ENCODE measurements around the gene GGTLC2.

Gene GGTLC2

DNA sequence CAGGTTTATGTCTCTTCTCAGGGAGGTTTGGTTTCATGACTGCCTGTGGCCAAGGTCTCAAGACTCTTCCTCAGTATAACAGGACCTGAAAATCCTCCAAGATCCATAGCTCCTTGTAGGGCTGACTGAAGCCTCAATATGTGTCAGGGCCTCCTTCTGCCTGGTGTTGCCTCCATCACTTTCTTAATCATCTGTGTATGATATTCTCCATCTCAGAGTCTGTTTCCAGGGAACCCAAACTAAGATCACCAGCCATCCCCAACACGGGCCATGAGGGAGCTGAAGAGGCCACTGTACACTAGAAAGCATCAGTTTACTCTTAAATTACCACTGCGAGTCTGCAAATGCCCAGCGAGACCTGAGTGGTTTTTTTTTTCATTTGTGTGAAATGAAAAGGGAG is 17.7 kb downstream of the GGTLC2 start:
- no peak overlapping the region for H3K9ac ChIP-seq (ENCODE audit: low read length)
- H3K36me3 ChIP-seq (ENCODE audit: control insufficient read depth, insufficient read depth, low read length): no peaks in the 10 kb centered on the region
- H3K9me3 ChIP-seq (ENCODE audit: control insufficient read depth, low read length): no peaks in the 10 kb centered on the region
- no peak overlapping the region for H3K4me3 ChIP-seq (ENCODE audit: low read length)
- no peaks in the 10 kb centered on the region for H3K4me1 ChIP-seq (ENCODE audit: control insufficient read depth, insufficient read depth, low read length)
- H3K27me3 ChIP-seq (ENCODE audit: control insufficient read depth, insufficient read depth, low read length): peaks cover 4% of the 10 kb centered on the region

DNA sequence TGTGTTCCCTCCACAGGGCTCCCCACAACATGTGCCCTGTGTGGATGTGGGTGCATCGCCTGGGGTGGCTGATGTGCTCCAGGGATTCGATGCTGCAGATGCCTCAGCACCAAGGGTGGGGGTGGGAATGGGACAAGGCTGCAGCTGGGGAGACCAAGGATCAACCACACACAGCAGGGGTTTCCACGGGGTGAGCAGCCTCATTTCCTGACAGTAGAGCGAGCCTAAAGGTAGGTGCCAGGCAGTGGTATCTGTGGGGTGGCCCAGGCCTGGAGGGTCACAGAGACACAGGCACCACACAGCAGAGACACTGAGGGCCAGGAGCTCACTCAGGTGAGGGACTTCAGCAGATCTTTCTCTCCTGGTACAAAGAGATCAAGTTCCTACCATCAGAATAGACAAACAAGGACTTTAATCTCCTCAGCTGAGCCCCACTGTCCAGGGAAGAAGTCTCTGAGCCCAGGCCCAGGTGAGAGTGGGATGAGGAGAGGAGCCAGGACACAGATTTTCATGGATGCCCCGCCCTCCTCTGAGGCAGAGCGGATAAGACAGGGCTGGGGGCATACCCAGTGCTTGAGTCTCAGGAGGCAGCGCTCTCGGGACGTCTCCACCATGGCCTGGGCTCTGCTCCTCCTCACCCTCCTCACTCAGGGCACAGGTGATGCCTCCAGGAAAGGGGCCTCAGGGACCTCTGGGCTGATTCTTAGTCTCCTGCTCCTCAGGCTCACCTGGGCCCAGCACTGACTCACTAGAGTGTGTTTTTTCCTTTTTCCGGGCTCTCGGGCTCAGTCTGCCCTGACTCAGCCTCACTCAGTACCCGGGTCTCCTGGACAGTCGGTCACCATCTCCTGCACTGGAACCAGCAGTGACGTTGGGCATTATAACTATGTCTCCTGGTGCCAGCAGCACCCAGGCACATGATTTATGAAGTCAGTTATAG is 19.7 kb downstream of the GGTLC2 start:
- Histone ChIP-seq H3K4me1 (ENCODE audit: control insufficient read depth, insufficient read depth, low read length) (no peaks in the 10 kb centered on the region), H3K4me3 (ENCODE audit: low read length) (no peak overlapping the region), H3K27me3 (ENCODE audit: control insufficient read depth, insufficient read depth, low read length) (peaks cover 4% of the 10 kb centered on the region), H3K9ac (ENCODE audit: low read length) (no peak overlapping the region), H3K9me3 (ENCODE audit: control insufficient read depth, low read length) (no peaks in the 10 kb centered on the region), H3K36me3 (ENCODE audit: control insufficient read depth, insufficient read depth, low read length) (no peaks in the 10 kb centered on the region)

DNA sequence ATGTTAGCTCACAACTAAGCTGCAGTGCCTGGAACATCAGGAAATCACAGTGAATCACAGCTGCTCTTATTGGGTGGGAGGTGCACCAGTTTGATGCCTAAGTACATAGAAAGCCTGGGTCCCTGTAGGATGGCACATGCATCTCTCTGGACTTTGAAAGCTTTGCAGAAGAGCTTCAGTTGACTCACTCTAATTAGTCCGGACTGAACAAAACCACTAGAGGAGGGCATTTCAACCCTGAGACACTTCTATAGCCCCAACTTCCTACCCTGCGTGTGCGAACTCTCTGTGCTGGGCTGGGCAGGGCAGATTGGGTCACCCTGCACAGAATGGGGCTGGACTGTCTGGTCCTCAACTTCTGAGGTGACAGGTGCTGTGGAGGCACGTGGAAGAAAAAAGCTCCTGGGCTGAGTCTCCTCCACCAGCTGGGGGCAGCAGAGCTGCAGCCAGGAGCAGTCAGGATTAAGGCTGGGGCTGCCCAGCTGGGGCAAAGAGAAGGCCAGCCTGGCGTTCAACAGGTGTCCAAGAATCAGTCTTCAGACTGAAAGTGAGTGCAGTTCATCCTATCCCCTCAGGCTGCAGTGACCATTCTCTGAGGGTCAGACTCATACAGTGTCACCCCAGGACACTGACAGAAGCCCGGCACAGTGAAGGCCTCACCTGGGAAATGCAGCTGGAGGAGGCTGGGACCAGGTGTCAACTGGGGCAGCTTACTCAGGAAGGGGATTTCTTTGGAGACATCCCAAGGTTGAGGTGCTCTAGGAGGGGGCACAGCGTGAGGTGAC is 22.1 kb downstream of the GGTLC2 start:
- Histone ChIP-seq H3K36me3 (ENCODE audit: control insufficient read depth, insufficient read depth, low read length) (no peaks in the 10 kb centered on the region), H3K27me3 (ENCODE audit: control insufficient read depth, insufficient read depth, low read length) (peaks cover 4% of the 10 kb centered on the region), H3K9me3 (ENCODE audit: control insufficient read depth, low read length) (no peaks in the 10 kb centered on the region), H3K4me3 (ENCODE audit: low read length) (no peak overlapping the region), H3K9ac (ENCODE audit: low read length) (no peak overlapping the region), H3K4me1 (ENCODE audit: control insufficient read depth, insufficient read depth, low read length) (no peaks in the 10 kb centered on the region)

DNA sequence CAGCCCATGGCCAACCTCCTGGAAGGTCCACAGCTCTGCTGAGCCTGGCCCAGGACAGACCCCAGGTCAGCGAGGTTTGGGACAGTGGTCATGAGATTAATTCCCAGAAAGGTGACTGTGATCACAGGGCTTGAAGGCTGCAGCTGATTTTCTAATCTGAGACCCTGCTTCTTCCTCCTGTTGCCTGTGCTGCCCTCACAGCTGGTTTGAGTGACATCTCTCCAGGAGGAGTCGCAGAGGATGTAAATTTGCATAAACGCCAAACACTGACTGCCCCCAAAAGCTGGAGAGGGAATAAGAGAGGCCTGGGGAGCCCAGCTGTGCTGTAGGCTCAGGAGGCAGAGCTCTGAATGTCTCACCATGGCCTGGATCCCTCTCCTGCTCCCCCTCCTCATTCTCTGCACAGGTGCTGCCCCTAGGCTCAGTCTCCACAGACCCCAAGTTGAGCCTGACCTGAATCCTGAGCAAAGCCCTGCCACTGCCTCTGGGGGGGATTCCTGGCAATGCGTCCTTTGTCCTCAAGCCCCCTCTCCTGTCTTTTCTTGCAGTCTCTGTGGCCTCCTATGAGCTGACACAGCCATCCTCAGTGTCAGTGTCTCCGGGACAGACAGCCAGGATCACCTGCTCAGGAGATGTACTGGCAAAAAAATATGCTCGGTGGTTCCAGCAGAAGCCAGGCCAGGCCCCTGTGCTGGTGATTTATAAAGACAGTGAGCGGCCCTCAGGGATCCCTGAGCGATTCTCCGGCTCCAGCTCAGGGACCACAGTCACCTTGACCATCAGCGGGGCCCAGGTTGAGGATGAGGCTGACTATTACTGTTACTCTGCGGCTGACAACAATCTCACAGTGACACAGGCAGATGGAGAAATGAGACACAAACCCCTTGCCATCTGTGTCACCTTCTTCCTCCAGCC is 23.8 kb downstream of the GGTLC2 start:
- no peak overlapping the region for H3K4me3 ChIP-seq (ENCODE audit: low read length)
- no peaks in the 10 kb centered on the region for H3K36me3 ChIP-seq (ENCODE audit: control insufficient read depth, insufficient read depth, low read length)
- H3K9me3 ChIP-seq (ENCODE audit: control insufficient read depth, low read length): no peaks in the 10 kb centered on the region
- no peak overlapping the region for H3K9ac ChIP-seq (ENCODE audit: low read length)
- H3K27me3 ChIP-seq (ENCODE audit: control insufficient read depth, insufficient read depth, low read length): peaks cover 4% of the 10 kb centered on the region
- no peaks in the 10 kb centered on the region for H3K4me1 ChIP-seq (ENCODE audit: control insufficient read depth, insufficient read depth, low read length)

DNA sequence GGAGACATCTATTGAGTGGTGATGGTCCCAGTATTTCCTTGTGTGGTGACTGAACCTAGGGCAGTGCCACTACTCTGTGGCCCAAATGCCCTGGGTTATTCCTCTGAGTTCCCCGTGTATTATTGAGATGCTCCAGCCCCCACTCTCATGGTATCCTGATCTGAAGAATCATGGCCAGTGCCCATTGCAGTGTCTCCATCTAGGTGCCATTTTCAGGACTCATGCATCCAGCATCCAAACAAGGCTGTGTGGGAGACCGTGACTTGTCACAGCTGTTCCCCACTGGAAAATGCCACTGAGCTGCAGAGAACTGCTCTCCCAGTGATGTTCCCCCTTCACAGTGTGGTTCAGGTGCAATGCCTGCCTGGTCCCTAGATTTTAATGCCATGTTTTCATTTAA is 24.7 kb downstream of the GGTLC2 start:
- no peaks in the 10 kb centered on the region for H3K9me3 ChIP-seq (ENCODE audit: control insufficient read depth, low read length)

DNA sequence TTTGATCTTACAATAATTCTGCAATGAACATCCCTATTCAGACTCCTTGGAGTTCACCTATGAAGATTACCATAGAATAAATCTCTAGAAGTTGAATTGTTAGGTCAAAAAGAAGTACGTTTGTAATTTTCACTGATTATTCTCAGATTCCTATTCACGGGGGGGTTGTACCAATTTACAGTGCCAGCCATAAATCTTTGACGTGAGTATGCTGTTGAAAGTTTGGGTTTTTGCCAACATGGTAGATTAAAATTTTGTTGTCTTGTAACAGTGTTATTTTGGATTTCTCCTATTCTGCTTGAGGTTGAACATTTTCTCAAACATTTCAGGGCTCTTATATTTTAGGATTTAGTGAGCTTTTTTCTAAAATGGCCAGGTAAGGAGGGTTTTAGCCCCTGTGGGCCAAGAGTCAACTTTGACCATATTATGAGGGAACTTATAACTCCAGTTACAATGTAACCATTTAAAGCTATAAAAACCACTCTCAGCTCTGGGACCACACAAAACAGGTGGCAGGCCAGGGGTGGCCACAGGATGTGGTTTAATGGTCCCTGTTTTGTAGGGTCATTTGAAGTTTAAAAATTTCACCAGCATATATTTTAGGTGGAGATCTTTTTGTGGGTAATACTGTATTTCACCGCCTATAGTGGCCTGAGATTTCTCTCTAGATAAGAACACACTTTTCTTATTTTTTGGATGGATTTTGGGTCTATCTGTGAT is 25.8 kb downstream of the GGTLC2 start:
- peaks cover 4% of the 10 kb centered on the region for H3K27me3 ChIP-seq (ENCODE audit: control insufficient read depth, insufficient read depth, low read length)
- H3K36me3 ChIP-seq (ENCODE audit: control insufficient read depth, insufficient read depth, low read length): no peaks in the 10 kb centered on the region
- no peaks in the 10 kb centered on the region for H3K4me1 ChIP-seq (ENCODE audit: control insufficient read depth, insufficient read depth, low read length)
- no peaks in the 10 kb centered on the region for H3K9me3 ChIP-seq (ENCODE audit: control insufficient read depth, low read length)
- no peak overlapping the region for H3K9ac ChIP-seq (ENCODE audit: low read length)
- H3K4me3 ChIP-seq (ENCODE audit: low read length): no peak overlapping the region

More for the DNA sequence above, 24.7 kb downstream of the GGTLC2 start:
- Histone ChIP-seq H3K4me3 (ENCODE audit: low read length) (no peak overlapping the region), H3K27me3 (ENCODE audit: control insufficient read depth, insufficient read depth, low read length) (peaks cover 4% of the 10 kb centered on the region), H3K9ac (ENCODE audit: low read length) (no peak overlapping the region), H3K4me1 (ENCODE audit: control insufficient read depth, insufficient read depth, low read length) (no peaks in the 10 kb centered on the region), H3K36me3 (ENCODE audit: control insufficient read depth, insufficient read depth, low read length) (no peaks in the 10 kb centered on the region)

DNA sequence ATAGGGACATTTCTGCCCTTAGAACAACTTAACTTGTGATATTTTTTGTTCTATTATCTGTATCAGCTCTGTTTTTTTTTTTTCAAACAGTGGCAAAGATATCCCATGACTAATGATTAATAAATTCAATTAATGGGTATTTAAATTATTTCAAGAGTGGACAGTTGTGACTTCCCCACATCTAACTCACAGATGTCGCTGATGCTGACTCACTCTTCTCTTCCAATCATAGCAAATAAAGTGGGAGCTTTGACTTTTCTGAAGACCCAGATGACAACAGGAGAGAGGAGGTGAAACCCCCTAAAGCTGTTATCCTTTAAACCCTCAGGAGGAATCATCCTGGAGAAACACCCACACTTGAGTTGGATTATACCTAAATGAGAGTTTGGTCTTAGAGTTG is 27.1 kb downstream of the GGTLC2 start:
- Histone ChIP-seq H3K9me3 (ENCODE audit: control insufficient read depth, low read length) (no peaks in the 10 kb centered on the region), H3K4me3 (ENCODE audit: low read length) (no peak overlapping the region), H3K27me3 (ENCODE audit: control insufficient read depth, insufficient read depth, low read length) (no peaks in the 10 kb centered on the region), H3K9ac (ENCODE audit: low read length) (no peak overlapping the region), H3K36me3 (ENCODE audit: control insufficient read depth, insufficient read depth, low read length) (no peaks in the 10 kb centered on the region), H3K4me1 (ENCODE audit: control insufficient read depth, insufficient read depth, low read length) (no peaks in the 10 kb centered on the region)

DNA sequence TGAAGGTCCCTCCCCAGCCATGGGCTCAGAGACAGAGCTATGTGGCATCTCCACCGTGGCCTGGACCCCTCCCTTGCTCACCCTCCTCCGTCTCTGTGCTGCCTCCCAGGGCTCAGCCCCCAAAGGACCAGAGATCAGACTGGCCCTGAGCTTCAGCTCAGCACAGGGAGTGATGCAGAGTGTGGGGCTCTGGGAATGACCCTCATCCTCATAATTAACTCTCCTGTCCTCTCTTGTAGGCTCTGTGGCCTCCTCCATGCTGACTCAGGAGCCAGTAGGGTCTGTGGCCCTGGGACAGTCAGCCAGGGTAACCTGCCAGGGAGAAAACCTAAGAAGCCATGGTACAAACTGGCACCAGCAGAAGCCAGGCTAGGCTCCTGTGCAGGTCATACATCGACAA is 28.7 kb downstream of the GGTLC2 start:
- Histone ChIP-seq H3K4me1 (ENCODE audit: control insufficient read depth, insufficient read depth, low read length) (no peaks in the 10 kb centered on the region), H3K27me3 (ENCODE audit: control insufficient read depth, insufficient read depth, low read length) (no peaks in the 10 kb centered on the region)

DNA sequence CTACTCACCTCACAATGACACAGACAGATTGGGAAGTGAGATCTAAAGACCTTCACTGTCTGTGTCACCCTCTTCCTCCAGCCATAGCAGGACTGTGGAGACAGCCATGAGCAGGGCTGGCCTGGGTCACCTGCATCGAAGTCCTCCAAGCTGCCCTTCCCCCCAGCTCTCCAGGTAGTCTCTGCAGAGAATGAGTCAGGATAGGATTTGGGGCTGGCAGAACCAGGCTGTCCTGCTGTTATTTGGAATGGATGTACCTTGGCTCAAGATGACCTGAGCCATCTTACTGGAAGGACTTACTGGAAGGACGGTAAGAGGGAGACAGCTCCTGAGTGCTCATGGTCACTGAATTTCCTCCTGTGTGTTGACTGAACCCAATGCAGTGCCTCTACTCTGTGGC is 29.2 kb downstream of the GGTLC2 start:
- H3K4me3 ChIP-seq (ENCODE audit: low read length): no peak overlapping the region
- H3K9me3 ChIP-seq (ENCODE audit: control insufficient read depth, low read length): no peaks in the 10 kb centered on the region
- H3K4me1 ChIP-seq (ENCODE audit: control insufficient read depth, insufficient read depth, low read length): no peaks in the 10 kb centered on the region
- no peaks in the 10 kb centered on the region for H3K36me3 ChIP-seq (ENCODE audit: control insufficient read depth, insufficient read depth, low read length)
- no peak overlapping the region for H3K9ac ChIP-seq (ENCODE audit: low read length)
- H3K27me3 ChIP-seq (ENCODE audit: control insufficient read depth, insufficient read depth, low read length): no peaks in the 10 kb centered on the region

More for the DNA sequence above, 28.7 kb downstream of the GGTLC2 start:
- Histone ChIP-seq H3K9me3 (ENCODE audit: control insufficient read depth, low read length) (no peaks in the 10 kb centered on the region), H3K4me3 (ENCODE audit: low read length) (no peak overlapping the region), H3K36me3 (ENCODE audit: control insufficient read depth, insufficient read depth, low read length) (no peaks in the 10 kb centered on the region), H3K9ac (ENCODE audit: low read length) (no peak overlapping the region)

DNA sequence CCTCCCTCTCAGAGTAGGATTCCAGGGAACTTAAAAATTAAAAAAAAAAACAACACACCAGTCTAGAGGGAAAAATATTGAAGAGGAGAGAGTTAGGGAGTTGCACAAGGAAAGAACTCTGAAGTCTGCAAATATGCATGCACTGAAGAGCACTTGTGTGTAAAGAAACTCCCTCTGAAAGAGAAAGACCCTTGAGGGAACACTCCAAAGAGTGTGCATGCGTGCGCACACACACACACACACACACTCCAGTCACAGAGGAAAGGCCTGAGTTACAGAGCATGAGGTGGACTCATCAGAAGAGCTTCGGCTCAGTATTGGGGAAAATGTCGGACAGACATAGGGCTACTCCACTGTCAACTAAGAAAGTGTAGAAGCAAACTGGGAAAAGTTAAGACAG is 30.1 kb downstream of the GGTLC2 start:
- Histone ChIP-seq H3K9me3 (ENCODE audit: control insufficient read depth, low read length) (no peaks in the 10 kb centered on the region), H3K27me3 (ENCODE audit: control insufficient read depth, insufficient read depth, low read length) (no peaks in the 10 kb centered on the region), H3K36me3 (ENCODE audit: control insufficient read depth, insufficient read depth, low read length) (no peaks in the 10 kb centered on the region), H3K4me3 (ENCODE audit: low read length) (no peak overlapping the region), H3K9ac (ENCODE audit: low read length) (no peak overlapping the region), H3K4me1 (ENCODE audit: control insufficient read depth, insufficient read depth, low read length) (no peaks in the 10 kb centered on the region)

DNA sequence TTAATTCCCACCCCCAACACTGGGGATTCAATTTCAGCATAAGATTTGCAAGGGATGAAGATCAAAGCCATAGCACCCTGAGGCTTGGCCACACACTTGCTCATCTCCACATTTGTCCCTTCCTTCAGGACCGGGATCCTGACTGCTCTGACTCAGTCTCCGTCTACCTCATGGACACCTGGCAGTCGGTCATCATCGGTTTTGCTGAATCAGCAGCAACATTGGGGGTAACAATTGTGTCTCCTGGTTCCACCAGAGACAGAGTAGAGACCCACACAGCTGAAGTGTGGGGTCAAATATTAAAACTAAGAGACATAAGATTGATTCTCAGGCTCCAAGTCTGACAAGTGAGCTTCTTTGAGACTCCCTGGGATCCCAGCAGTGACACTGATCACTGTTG is 34.6 kb downstream of the GGTLC2 start:
- no peak overlapping the region for H3K9ac ChIP-seq (ENCODE audit: low read length)
- no peaks in the 10 kb centered on the region for H3K27me3 ChIP-seq (ENCODE audit: control insufficient read depth, insufficient read depth, low read length)
- no peaks in the 10 kb centered on the region for H3K9me3 ChIP-seq (ENCODE audit: control insufficient read depth, low read length)
- H3K36me3 ChIP-seq (ENCODE audit: control insufficient read depth, insufficient read depth, low read length): no peaks in the 10 kb centered on the region
- no peak overlapping the region for H3K4me3 ChIP-seq (ENCODE audit: low read length)
- no peaks in the 10 kb centered on the region for H3K4me1 ChIP-seq (ENCODE audit: control insufficient read depth, insufficient read depth, low read length)

Data from mucosa of stomach (tissue), 1 donor.